Measurements from ENCODE around the gene ZNF512. TPM values are rescaled to one million over a fixed set of nuclear protein-coding genes. Genes with fewer than 3 reads are reported as not detected.

Gene ZNF512
- total RNA-seq, 2 donors from 2014 or later: 11.9 to 63.3 TPM

DNA sequence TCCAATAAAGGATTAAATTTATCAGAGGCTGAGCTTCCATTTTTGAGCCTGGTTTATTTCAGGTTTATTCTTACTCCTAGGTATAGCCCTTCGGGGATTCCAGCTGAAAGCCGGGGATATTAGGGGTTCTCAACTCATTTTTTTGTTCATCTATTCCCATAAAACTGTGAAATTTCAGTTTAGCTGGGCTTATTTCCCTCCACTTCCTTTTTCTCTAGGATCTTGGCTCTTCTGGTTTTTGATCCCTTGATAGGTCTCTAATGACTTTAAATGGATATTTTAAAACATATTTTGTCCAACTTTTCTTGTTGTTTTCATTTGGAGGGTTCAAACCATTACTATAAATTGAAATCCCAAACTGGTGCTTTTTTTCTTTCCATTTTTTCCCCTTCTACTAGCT lies 23.6 kb upstream of the ZNF512 start:
- no peak overlapping the region for H3K27ac ChIP-seq
- 53 to 68% methylated on average over 2 of the region's 2 CpGs for WGBS, 2 donors
- peaks cover 0 to 3% of the 10 kb centered on the region in 2 donors for H3K27me3 ChIP-seq
- H3K4me3 ChIP-seq: no peak overlapping the region
- intact Hi-C loops (cut with DNase I): no loop called here
- no peak for ATAC-seq
- TF ChIP-seq POLR2A (IDR thresholded peaks at IDR 0.05) (no peak), CTCF (IDR thresholded peaks at IDR 0.05) (no peak)
- H3K4me1 ChIP-seq: no peaks in the 10 kb centered on the region
- H3K9me3 ChIP-seq: no peaks in the 10 kb centered on the region
- no peaks in the 10 kb centered on the region for H3K36me3 ChIP-seq (replicated peaks in 1 of 2; ENCODE audit: insufficient read depth in 1 of 2, low read depth in 2 of 2)
- no peak for DNase-seq

DNA sequence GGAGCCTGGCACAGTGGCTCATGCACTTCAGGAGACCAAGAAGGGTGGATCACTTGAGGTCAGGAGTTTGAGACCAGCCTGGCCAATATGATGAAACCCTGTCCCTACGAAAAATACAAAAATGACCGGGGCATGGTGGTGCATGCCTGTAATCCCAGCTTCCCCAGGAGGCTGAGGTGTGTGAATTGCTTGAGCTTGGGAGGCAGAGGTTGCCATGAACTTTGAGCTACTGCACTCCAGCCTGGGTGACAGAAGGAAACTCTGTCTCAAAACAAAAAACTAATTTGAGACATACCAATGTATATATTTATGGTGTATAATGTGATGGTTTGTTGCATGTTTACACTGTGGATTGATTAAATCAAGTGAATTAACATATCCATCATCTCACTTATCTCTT lies 21.8 kb upstream of the ZNF512 start:
- Histone ChIP-seq H3K27me3 (no peaks in the 10 kb centered on the region), H3K9me3 (no peaks in the 10 kb centered on the region), H3K4me3 (no peak overlapping the region), H3K4me1 (no peaks in the 10 kb centered on the region), H3K27ac (no peak overlapping the region), H3K36me3 (replicated peaks in 1 of 2; ENCODE audit: insufficient read depth in 1 of 2, low read depth in 2 of 2) (no peaks in the 10 kb centered on the region)
- WGBS, 2 donors: 89 to 90% methylated on average over 2 of the region's 2 CpGs
- DNase-seq (no peak), ATAC-seq (no peak)
- no peak for TF ChIP-seq POLR2A (IDR thresholded peaks at IDR 0.05)
- TF ChIP-seq CTCF (IDR thresholded peaks at IDR 0.05): no peak
- intact Hi-C loops (cut with DNase I): no loop called here

DNA sequence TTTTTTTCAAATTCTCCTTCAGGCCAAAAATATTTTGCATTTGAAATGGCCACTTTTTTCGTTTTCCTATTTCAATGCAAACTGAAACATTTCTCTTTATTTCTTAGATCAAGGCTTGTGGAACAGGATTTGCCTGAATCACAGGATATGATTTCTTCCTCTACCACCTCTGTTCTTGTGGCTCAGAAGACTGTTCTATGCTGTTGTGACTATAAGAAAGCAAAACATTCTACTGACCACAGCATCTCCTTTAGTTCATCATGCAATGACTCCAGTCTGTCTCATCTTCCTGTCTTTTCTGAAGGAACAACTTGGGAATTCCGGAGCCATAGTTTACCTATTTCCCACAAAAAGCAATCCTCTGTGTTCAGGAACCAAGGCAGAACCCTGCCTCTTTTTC lies 16.2 kb upstream of the ZNF512 start:
- H3K4me1 ChIP-seq: no peaks in the 10 kb centered on the region
- no peaks in the 10 kb centered on the region for H3K9me3 ChIP-seq
- WGBS, 2 donors: 52 to 75% methylated on average over 2 of the region's 2 CpGs
- DNase-seq: no peak
- intact Hi-C loops (cut with DNase I): no loop called here
- TF ChIP-seq CTCF (IDR thresholded peaks at IDR 0.05): no peak
- TF ChIP-seq POLR2A (IDR thresholded peaks at IDR 0.05): no peak
- H3K27ac ChIP-seq: no peak overlapping the region
- ATAC-seq: no peak
- no peaks in the 10 kb centered on the region for H3K27me3 ChIP-seq
- H3K36me3 ChIP-seq (replicated peaks in 1 of 2; ENCODE audit: insufficient read depth in 1 of 2, low read depth in 2 of 2): no peaks in the 10 kb centered on the region
- H3K4me3 ChIP-seq: no peak overlapping the region

DNA sequence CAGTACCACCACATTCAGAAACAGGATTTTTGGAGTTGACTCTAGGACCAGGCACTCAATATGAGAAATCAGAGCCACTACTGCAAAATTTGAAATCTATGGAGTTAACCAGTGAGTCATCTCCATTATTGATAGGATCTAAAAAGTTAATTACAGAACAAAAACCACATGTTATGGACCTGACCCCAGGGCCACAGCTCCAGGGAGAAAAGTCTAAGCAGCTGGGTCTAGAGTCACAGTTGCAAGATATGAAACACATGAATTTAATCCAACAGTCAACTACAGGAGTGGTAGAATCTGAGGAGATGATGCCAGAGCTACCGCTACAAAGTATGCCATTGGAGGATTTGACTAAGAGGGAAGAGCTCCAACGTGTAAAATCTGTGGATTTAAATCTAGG lies 13.4 kb upstream of the ZNF512 start:
- DNase-seq (no peak), ATAC-seq (no peak)
- Histone ChIP-seq H3K4me1 (no peaks in the 10 kb centered on the region), H3K27ac (no peak overlapping the region), H3K27me3 (no peaks in the 10 kb centered on the region), H3K36me3 (replicated peaks in 1 of 2; ENCODE audit: insufficient read depth in 1 of 2, low read depth in 2 of 2) (no peaks in the 10 kb centered on the region), H3K4me3 (no peak overlapping the region), H3K9me3 (peaks cover 0 to 14% (median 0%) of the 10 kb centered on the region in 3 donors)
- 50 to 54% methylated on average over 2 of the region's 2 CpGs for WGBS, 2 donors
- intact Hi-C loops (cut with DNase I): no loop called here
- no peak for TF ChIP-seq CTCF (IDR thresholded peaks at IDR 0.05)
- no peak for TF ChIP-seq POLR2A (IDR thresholded peaks at IDR 0.05)

DNA sequence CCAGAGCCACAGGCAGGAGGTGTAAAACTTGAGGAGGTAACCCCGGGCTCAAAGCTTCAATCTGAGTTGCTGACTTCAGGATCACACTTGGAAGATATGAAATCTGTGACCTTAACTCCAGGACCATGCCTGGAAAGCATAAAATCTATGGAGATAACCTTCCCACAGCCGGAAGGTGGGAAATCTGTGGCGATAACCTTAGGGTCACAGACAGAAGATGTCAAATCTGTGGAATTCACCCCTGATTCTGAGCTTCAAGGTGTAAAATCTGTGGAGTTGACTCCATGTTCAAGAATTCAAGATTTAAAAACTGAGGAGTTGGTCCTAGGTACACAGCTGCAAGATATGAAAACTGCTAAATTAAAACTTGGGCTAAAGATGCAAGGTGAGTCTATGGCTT lies 11.6 kb upstream of the ZNF512 start:
- 72 to 90% methylated on average over 3 of the region's 3 CpGs for WGBS, 2 donors
- H3K4me1 ChIP-seq: no peaks in the 10 kb centered on the region
- ATAC-seq (no peak), DNase-seq (no peak)
- peaks cover 0 to 17% (median 0%) of the 10 kb centered on the region in 3 donors for H3K9me3 ChIP-seq
- no peaks in the 10 kb centered on the region for H3K27me3 ChIP-seq
- TF ChIP-seq CTCF (IDR thresholded peaks at IDR 0.05) (no peak), POLR2A (IDR thresholded peaks at IDR 0.05) (no peak)
- no peaks in the 10 kb centered on the region for H3K36me3 ChIP-seq (replicated peaks in 1 of 2; ENCODE audit: insufficient read depth in 1 of 2, low read depth in 2 of 2)
- no peak overlapping the region for H3K27ac ChIP-seq
- intact Hi-C loops (cut with DNase I): no loop called here
- no peak overlapping the region for H3K4me3 ChIP-seq
